Endothelial cell of coronary artery (primary cell): ENCODE data around the gene DEPDC1B. TPM values are rescaled to one million over a fixed set of nuclear protein-coding genes. Genes with fewer than 3 reads are reported as not detected.

ENCODE experiments used
- total RNA-seq: library from RNA; depleted of rRNA; stranded (reverse); fragments of >200 nt; gene quantifications from 2 replicates; pipeline ENCODE4 v1.2.3, GENCODE V29; 2014

Gene DEPDC1B
- total RNA-seq: 4.7 and 12.2 TPM in 2 replicates

GRCh38 chr5:60699609-60700415 lies at the start of gene DEPDC1B:
TSS of gene DEPDC1B (minus strand) at chr5:60700166. CDS start at chr5:60700093, 73 bp downstream.

Other genes starting within 250 kb of the DEPDC1B start
- under 0.01 TPM in 2 replicates for gene ELOVL7, start 144.1 kb upstream of the DEPDC1B start, total RNA-seq
- gene ERCC8, start 244.9 kb upstream of the DEPDC1B start, total RNA-seq: 12.2 and 13.0 TPM in 2 replicates
- gene NDUFAF2, start 245.0 kb upstream of the DEPDC1B start, total RNA-seq: 21.2 and 24.0 TPM in 2 replicates